Cerebellar cortex (tissue), 1 donor: ENCODE results near the gene LEKR1.

Experiments
- DNase-seq: peaks from one replicate; pipeline ENCODE4 v3.0.0-alpha.2; 2015; ENCODE audit warnings: low spot score

Gene LEKR1

DNA sequence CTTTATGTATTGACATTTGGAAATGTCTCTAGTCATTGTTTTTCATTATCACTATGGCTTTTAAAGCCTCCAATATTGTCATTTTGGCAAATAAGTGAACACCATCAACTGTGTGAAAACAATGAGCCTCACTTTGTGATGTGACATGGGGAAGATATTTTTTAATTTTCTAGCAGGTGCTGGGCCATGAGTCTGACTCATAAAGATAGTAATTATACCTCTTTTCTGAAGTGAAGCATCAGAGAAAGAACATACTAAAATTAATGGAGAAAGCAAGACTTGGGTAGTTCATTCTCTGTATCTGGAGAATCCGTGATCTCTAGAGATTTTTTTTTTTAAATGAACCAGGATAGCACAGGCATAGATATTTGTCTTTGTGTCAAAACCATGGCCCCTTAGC is 233.0 kb downstream of the LEKR1 start:
- no peak for DNase-seq

DNA sequence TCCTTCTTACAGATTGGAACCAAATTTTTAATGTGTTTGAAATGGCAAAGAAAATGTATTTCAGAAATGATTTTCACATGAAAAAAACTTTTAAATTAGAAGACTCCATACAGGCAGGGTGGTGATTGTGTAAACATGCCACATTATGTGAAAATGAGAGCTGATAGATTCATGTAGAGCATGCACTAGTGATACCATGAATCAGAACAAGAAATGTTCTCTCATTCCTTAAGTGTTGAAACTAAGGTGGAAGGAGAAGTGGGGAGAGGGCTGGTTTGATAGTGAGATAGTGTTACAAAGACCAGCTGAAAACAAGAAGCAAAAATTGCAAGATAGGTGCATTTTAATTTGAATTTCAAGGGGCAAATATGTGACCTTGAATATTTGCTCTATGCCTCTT is 233.5 kb downstream of the LEKR1 start:
- no peak for DNase-seq

DNA sequence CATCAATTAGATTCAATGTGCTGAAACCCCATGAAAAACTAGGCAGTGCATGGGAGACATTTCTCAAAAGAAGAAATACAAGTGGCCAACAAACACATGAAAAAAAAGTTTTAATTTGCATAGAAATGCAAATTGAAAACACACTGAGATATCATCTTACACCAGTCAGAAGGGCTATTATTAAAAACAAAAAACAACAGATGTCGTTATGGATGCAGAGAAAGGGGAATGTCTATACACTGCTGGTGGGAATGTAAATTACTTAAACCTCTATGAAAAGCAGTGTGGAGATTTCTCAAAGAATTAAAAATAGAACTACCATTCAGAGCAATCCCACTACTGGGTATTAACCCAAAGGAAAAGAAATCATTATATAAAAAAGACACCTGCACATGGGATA is 235.1 kb downstream of the LEKR1 start:
- no peak for DNase-seq

DNA sequence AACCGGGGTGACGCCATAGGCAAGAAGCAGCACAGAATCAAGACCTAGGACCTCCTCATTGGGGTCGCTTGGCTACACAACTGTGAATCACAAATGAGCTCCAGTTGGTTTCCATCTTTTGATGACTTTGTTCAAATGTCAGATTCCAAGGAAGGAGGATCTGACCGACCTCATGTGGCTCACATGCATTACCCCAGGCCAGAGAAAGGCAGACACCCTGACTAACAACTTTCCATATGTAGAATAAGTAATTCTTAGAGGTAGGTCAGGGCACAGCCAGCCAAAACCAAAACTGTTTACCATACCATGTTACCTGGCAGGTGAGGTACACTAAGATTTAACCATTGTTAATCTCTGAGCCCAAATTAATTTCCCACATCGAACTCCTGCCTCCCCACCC is 237.3 kb downstream of the LEKR1 start:
- DNase-seq: no peak

DNA sequence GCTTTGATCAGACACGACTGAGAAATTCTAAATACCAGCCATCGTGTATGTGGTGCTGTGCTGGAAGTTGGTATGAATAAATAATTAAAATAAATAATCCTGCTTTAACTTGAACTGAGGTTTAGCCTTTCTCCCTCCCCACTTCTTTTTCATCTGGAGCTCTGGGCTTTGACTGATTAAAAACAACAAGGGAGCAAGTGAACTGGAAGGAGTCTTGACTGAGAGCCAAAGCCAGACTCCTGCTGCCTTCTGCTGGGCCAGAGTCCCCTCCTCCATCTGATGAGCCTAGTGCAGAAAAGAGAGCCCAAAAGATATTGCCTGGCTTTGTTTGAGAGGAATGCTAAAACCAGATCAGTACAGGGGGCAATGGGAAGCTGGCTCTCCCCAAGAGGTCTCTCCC is 237.8 kb downstream of the LEKR1 start:
- peak; percentile 67 for DNase-seq

DNA sequence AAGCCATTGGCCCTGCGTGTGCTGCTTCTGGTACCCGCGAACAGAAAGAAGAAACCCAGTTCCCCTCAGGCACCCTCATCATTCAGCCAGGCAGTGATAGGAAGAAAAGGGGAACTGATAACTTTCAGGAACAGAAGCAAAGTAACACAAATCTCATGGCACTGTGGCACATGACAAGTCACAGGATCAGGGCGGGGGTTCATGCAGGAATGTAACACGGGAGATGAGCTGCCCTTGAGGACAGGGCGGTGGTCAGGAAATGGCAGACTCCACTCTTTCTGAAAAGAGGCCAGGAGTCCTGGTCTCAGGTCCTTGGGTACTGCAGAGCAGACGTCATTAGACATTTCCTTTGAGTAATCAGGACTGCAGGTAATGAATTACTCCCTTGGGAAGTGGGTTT is 238.2 kb downstream of the LEKR1 start:
- DNase-seq: no peak

DNA sequence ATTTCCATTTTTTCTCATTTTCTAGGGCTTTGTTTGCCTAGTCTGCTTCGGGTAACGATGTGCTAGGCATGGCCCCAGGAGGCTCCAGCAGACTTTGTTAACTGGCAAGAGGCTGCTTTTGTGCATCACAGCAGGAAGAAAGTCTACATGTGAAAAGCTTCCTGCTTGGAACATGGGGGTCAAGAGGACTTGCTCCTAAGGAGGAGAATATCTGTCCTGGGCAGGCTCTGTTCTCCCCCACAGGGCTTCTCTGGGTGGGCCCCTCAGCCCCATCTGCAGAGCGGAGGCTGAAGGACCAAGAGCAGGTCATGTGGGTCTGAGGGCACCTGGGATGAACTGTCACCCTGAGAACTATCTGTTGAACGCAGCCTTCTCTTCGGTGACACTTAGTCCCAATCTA is 239.0 kb downstream of the LEKR1 start:
- no peak for DNase-seq

DNA sequence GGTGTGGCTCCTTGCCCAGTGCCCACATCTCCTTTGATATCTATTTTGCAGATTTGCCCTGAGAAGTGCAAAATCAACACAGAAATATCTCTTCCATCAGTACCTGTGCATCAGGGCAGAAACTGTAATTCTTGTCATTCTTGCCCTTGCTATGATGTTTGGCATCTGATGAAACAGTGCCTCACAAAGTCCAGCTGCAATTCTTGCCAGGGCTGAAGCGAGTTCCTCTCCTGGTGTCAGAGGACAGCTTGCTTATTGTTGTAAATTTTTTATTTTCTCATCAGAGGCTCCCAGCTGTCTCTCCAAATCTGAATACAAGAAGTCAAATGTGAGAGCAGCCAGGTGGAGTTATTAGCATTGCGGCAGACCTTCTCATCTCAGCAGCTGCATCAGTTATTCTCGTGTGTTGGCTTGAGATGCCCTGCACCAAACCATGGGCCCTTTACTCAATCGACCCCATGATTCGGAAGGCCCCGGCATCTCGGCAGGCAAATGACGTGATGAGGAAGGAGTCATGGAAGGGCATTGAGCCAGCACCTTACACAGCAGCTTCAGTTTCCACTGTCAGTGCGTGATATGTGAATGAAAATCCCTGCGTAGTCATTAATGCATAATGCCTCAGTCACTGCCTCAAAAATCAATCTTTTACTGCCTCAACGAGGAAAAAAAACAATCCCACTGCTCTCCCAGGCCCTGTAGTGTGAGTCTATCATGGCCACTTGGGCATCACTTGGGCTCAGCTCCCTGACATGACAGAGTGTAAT is 240.4 kb downstream of the LEKR1 start:
- no peak for DNase-seq

DNA sequence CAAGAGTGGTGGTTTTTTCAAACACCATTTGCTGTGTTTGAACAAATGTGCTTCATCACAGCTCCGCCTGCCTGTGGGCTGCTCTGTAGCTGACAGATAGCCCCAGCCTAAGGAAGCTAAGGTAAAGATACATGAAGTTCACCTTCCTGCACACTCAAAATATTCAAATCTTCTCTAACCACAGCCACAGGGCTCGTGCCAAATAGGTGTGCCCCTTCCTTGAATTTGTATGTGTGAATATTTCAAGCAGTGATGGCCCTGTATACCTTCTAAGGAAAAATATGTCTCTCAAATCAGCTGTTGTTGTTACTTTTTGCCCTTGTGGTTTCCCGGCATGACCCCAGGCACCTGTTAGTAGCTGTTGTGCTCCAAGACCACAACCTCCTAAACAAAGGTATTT is 241.0 kb downstream of the LEKR1 start:
- DNase-seq: no peak

DNA sequence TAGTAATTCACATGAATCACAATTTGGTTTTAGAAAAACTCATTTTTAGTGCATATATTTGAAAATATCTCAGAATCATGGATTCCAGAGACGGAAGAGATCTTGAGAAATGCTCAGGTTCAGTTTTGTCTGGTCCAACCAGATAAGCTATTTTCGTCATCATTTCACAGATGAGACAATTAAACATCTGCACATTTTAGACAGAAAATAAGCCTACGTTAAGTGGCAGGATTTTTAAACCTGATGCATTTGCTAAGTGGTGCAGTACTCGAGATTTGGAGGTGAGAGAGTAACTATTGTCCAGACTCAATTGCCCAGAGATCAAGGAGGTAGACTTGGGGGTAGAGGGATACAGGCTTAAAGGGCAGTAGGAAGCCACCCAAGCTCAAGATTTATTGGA is 243.3 kb downstream of the LEKR1 start:
- DNase-seq: no peak

DNA sequence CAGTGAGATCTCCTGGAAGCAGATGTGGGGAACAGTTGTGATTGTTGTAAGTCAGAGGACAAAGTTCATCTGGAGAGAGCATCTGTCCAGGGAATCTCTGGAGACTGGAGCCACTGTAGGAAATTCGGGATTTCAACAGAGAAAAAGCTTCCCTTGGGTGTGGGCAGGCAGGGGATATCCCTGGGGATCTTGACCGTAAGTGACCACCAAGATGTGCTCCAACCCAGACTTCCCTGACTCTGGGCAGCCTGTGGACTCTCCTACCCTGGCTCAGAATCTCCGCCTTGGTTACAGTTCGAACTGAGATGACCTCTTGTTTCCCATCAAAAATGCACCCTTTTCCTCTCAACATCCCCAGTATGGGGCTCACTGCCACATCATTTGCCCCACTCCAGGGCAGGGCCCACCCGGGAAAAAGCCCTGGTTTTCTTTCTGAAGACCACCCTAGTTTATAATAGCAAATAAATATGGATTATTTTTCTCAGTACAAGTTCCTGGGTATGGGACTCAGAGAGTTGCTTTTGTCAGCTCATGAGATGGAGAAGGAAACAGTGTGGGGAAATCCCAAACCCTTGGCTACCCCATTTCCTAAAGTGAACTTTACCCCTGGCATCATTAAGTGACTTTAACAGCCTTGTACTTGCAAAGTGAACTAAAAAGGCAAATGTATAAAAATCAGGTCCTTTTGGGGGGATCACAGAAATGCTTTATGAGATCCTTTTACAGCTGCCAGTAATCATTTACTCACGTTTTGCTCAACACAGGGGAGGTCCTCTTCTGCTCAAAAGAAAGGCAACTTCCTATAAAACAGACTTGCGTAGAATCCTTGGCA is 243.9 kb downstream of the LEKR1 start:
- DNase-seq: no peak

DNA sequence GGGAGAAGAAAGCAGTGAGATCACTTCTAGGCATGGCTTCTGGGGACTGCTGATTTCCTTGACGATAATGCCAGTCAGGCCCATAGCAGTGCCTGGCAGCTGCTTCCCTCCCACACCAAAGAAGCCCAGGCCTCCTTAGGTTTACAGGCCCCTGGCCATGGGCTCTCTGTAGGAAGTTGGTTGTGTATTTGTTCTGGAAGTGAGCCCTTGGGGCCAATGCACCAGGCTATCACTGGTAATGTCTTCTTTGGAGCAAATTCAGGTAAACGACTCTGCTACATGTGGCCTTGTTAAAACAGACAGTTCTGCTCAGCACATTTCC is 244.5 kb downstream of the LEKR1 start:
- DNase-seq: no peak

DNA sequence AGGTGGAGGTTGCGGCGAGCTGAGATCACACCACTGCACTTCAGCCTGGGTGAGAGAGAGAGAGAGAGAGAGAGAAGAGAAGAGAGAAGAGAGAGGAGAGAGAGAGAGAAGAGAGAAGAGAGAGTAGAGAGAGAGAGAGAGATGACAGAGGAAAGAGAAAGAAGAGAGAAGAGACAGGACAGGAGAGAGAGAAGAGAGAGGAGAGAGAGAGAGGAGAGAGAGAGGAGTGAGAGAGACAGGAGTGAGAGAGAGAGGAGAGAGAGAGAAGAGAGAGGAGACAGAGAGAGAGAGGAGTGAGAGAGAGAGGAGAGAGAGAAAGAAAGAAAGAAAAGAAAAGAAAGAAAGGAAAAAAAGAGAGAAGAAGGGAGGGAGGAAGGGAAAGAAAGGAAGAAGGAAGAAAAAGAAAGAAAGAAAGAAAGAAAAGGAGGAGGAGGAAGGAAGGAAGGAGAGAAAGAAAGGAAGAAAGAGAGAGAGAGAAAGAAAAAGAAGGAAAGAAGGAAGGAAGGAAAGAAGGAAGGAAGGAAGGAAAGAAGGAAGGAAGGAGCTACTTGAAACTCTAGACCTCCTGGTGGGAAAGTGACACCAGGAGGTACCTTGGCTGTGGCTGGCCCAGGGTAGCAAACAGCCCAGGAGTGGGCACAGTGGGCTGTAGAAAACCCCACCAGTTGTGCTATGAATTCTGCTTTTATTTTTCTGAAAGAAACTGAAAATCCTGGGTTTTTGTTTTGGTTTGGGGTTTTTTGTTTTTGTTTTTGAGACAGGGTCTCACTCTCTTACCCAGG is 245.8 kb downstream of the LEKR1 start:
- DNase-seq: no peak

DNA sequence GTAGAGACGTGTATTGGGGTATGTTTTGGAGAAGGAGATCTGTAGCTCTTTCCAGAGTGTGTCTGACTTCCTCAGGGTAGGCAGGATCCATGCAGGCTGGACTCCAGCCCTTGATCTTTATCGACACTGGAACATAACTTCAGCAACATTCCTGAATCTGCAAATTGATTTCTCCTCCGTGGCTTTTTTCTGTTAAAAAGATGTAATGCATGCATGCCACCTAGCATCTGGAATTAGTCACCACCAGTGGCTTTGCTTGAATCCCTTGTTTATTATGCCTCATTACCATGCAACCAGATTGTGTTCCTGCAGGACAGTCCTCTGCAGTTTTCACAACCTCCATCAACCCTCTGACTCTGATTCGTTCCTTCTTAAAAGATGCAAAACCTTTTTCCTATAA is 247.7 kb downstream of the LEKR1 start:
- DNase-seq: no peak

DNA sequence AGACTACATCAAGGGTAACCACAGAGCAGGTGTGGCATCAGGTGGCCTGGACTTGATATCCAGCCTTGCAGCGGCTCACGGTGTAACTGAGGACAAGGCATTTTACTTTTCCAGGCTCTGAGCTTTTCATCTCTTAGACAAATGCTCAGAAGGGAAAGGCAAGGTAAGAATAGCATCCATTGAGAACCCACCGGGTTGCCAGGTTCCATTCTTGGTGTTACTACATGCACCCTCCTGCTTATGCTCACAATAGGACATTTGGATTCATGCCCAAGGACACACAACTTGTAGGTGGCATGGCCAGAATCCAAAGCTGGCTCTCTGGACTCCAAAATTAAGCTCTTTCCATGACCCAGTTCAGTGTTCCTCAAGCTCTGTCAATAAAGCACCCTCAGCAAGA is 248.3 kb downstream of the LEKR1 start:
- no peak for DNase-seq

DNA sequence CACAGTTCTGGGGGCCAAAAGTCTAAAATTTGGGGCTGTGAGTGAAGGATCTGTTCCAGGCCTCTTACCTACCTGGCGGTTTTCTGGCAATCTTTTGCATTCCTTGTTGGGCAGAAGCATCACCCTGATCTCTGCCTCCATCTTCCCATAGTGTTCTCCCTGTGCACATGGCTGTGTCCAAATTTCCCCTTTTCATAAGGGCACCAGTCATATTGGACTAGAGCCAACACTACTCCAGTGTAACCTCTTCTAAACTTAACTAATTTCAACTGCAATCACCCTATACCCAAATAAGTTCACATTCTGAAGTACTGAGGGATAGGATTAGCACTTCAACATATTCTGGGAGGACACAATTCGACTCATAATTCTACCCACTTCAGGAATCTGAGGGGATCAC is 248.8 kb downstream of the LEKR1 start:
- no peak for DNase-seq

DNA sequence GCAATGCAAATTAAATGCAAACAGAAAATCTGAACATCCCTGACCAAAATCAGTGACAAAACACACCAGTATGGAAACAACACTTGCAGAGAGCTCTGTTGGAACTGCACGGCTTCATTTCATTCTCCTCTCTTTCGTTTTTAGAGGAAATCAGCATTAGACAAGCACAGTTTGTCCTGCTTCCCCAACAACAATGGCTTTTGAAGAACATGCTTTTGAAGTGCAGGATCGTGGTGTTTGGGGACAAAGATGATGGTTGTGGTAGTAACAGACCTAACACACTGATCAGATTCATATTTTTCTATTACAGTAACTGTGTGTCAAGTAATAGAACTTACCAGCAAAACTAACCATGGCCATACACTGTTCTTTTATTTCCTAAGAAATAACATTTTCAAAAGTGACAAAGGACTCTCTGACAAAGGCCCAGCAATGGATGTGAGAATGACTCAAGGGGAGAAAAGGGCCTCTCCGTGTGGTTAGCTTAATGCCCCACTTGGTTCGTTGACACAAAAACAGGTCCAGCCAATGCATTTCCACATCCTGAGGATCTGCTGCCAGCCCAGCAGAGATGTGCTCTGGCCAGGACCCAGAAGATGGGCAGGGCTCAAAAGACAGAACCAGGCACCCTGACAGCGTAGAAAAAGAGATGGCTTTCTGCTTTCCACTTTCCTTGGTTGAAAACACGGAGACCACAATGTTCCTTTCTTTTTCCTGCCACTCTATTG is 249.7 kb downstream of the LEKR1 start:
- DNase-seq: no peak

DNA sequence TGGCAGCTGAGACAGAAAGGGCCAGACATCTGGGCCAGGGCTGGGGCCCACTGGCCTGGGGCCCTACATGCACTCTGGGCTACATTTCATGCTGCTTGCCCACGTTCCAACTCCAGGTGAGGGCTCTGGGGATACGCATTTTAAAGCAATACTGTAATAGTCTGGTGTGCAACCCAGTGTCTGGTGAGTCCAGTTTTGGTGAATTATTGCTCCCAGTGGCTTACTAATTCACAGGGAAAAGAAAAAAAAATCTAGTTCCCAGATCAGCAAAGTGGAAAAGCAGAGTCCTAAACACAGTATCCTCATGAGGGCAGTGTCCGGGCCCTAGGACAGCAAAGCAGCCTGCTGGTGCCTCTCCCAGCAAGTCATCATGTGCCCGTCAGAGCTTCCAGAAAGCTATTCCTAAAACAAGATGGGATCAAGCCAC is 251.4 kb downstream of the LEKR1 start:
- no peak for DNase-seq

DNA sequence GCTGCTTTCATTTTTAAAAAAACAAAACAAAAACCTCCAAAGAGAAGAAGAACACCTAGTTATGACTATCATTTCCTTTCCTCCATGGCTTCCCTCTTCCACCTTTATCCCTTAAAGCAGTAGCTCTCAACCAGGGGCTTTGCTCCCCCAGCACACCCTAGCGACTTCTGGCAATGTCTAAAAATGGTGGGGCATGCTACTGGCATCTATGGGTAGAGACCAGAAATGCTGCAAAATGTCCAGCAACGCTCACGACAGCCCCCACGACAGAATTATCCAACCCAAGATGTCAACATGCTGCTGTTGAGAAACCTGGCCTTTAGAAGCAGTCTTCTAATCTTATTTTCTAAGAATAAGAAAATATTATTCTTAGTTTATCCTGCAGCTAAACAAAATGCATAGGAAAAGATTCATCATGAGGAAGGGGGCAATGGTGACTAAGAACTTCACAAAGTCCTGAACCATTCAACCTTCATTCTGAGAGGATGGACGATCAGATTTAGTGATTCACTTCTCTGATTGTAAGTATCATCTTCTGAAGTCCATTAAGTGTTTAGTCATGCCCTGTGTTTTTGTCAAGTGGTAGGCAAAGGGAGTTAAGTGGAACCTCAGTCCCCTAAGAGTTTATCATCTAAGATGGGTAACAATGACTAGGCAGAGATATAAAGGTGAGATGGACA is 252.1 kb downstream of the LEKR1 start:
- no peak for DNase-seq

DNA sequence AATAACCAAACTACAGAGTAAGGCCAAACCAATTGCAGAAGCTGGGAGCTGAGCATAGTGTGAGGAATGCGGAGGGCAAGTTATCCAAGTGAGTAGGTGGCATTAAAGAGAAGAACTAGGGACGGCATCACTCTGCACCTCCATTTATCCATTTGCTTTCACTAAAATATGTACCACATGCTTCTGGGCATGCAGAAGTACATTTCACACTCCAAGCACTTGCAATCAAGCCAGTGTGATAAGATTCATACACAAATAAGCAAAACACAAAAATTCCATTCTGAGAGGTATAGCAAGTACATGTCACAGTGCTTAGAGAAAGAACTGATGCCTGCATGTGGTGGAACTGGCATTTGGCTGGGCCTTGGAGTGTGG is 252.6 kb downstream of the LEKR1 start:
- DNase-seq: no peak

DNA sequence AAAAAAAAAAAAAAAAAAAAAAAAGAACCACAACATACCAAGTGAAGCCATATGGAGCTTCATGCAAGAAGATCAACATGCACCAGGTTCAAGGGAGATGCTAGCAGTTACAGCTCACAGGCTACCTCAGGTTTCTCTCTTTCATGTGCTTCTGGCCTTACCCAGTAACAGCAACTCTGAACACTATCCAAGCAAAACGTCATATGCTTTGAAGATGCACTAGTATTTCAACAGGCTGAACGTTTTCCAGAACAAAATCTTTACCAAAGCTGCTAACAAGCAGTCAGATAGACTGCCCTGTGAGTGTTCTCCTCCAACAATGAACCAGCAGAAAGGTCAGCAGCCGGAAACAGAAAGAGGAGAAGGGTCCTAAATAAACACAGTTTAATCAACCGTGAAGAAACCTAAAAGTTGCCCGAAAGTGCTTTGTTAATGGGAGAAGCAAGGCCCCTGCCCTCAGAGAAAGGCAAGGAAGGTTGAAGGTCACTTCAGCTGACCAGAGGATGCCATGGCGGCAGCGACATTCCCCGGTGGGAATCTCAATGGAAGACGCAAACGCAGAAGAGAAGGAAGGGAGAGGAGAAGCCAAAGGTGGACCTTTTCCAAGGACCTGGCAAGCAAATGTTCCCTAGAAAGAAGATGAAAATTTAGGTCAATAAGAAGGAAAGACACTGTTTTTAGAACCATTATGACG is 253.7 kb downstream of the LEKR1 start:
- no peak for DNase-seq
